Activated CD8-positive, alpha-beta memory T cell treated with anti-CD3 and anti-CD28 coated beads, Interleukin-2, amount 50 U/mL, for 24 hours (primary cell): Measurements from ENCODE around the gene SLC2A8.
A peak's percentile ranks its signal among the peaks of the same experiment; 100 is the strongest.

ENCODE experiments used
- DNase-seq: peaks from one replicate; pipeline ENCODE4 v3.0.0-alpha.2; 2020; ENCODE audit errors: extremely low read depth

Gene SLC2A8

GRCh38 chr9:127396808-127397645 lies at the start of gene SLC2A8:
TSS of gene SLC2A8 (plus strand) at chr9:127397169. CDS start at chr9:127397231, 62 bp downstream.
- DNase-seq = peak; percentile 81

GRCh38 chr9:127347831-127348776 lies 48.9 kb upstream of the SLC2A8 start:
- no peak for DNase-seq

- DNase-seq = no peak
Measured at GRCh38 chr9:127349483-127350113, 47.4 kb upstream of the SLC2A8 start.

- no peak for DNase-seq
Measured at GRCh38 chr9:127351182-127352166, 45.5 kb upstream of the SLC2A8 start.

GRCh38 chr9:127353882-127354281 lies 43.1 kb upstream of the SLC2A8 start:
- DNase-seq = no peak

- DNase-seq = no peak
Measured at GRCh38 chr9:127356906-127357305, 40.1 kb upstream of the SLC2A8 start.

- no peak for DNase-seq
Measured at GRCh38 chr9:127358023-127358535, 38.9 kb upstream of the SLC2A8 start.

- no peak for DNase-seq
Measured at GRCh38 chr9:127358770-127359169, 38.2 kb upstream of the SLC2A8 start.

GRCh38 chr9:127360250-127360649 lies 36.7 kb upstream of the SLC2A8 start:
- DNase-seq = no peak

GRCh38 chr9:127360829-127361228 lies 36.1 kb upstream of the SLC2A8 start:
- DNase-seq = no peak

GRCh38 chr9:127361561-127361960 lies 35.4 kb upstream of the SLC2A8 start:
- DNase-seq = no peak

- DNase-seq = no peak
Measured at GRCh38 chr9:127362829-127363228, 34.1 kb upstream of the SLC2A8 start.

- DNase-seq = no peak
Measured at GRCh38 chr9:127365461-127365860, 31.5 kb upstream of the SLC2A8 start.

- no peak for DNase-seq
Measured at GRCh38 chr9:127366594-127366993, 30.4 kb upstream of the SLC2A8 start.

- no peak for DNase-seq
Measured at GRCh38 chr9:127368852-127369402, 28.0 kb upstream of the SLC2A8 start.

GRCh38 chr9:127369428-127369827 lies 27.5 kb upstream of the SLC2A8 start:
- no peak for DNase-seq

GRCh38 chr9:127370147-127370579 lies 26.8 kb upstream of the SLC2A8 start:
- no peak for DNase-seq

- DNase-seq = no peak
Measured at GRCh38 chr9:127370672-127371648, 26.0 kb upstream of the SLC2A8 start.

- no peak for DNase-seq
Measured at GRCh38 chr9:127380479-127380878, 16.5 kb upstream of the SLC2A8 start.
